SK-N-SH (cell line): Measurements from ENCODE around the gene KIR2DL3. TPM values are rescaled to one million over a fixed set of nuclear protein-coding genes. Genes with fewer than 3 reads are reported as not detected.

Experiments used
- CTCF ChIA-PET: fragments of 300-600, 350-600 bp; formaldehyde crosslinking; extraction: SDS; loops from one replicate; lab custom pipeline; 2021; lab: Yijun Ruan, JAX
- POLR2A ChIA-PET: fragments of 350-600 bp; sonication (Branson Sonifier 250); formaldehyde crosslinking; extraction: SDS; loops from one replicate; lab custom pipeline; 2020; ENCODE audit warnings: antibody characterized with exemption, inconsistent platforms; lab: Yijun Ruan, JAX
- DNase-seq: peaks from one replicate; pipeline ENCODE4 v3.0.0; 2012
- H2AFZ ChIP-seq: fragments of 200-600 bp; sonication (generic); 2 replicates; pipeline ENCODE4 v1.8.1; 2016; ENCODE audit warnings: antibody characterized with exemption, mild to moderate bottlenecking, low read depth
- H3F3A ChIP-seq: fragments of 200-600 bp; sonication (generic); replicated peaks from 2 replicates; pipeline ENCODE3; 2016; ENCODE audit warnings: antibody characterized with exemption, mild to moderate bottlenecking; ENCODE audit not compliant: insufficient read depth
- H3K27ac ChIP-seq, 2 experiments: fragments of 200-500 bp in 1 of 2; fragments of 200-600 bp in 1 of 2; sonication (Bioruptor generic) in 1 of 2; sonication (generic), shearing (Covaris generic) in 1 of 2; 2 replicates each; pipeline versions ENCODE4 v1.5.1 to v1.6.1; 2014 to 2016; ENCODE audit warnings: low read depth in 2 of 2, inconsistent platforms in 1 of 2, low read length in 1 of 2, mild to moderate bottlenecking in 1 of 2, mixed read lengths in 1 of 2
- H3K27me3 ChIP-seq: fragments of 200-600 bp; sonication (generic), shearing (Covaris generic); 2 replicates; pipeline ENCODE4 v1.6.1; 2016; ENCODE audit warnings: mixed run types; ENCODE audit not compliant: insufficient read depth
- H3K36me3 ChIP-seq, 2 experiments: fragments of 200-500 bp in 1 of 2; fragments of 200-600 bp in 1 of 2; sonication (Bioruptor generic) in 1 of 2; sonication (generic) in 1 of 2; replicated peaks in 1 of 2; 2 replicates each; pipeline versions ENCODE3 to v1.5.1; 2014 to 2016; ENCODE audit warnings: low read length in 1 of 2, mild to moderate bottlenecking in 1 of 2; ENCODE audit not compliant: insufficient read depth in 2 of 2, control insufficient read depth in 1 of 2
- H3K4me1 ChIP-seq, 2 experiments: fragments of 200-500 bp in 1 of 2; fragments of 200-600 bp in 1 of 2; sonication (Bioruptor generic) in 1 of 2; sonication (generic), shearing (Covaris generic) in 1 of 2; 2 replicates each; pipeline versions ENCODE4 v1.5.1 to v1.6.1; 2014 to 2016; ENCODE audit warnings: low read depth in 1 of 2, low read length in 1 of 2, mixed run types in 1 of 2; ENCODE audit not compliant: insufficient read depth in 2 of 2, control insufficient read depth in 1 of 2
- H3K4me2 ChIP-seq: fragments of 200-600 bp; sonication (generic), shearing (Covaris generic); 2 replicates; pipeline ENCODE4 v1.6.1; 2017; ENCODE audit warnings: mixed run types
- H3K4me3 ChIP-seq, 2 experiments: fragments of 200-500 bp in 1 of 2; fragments of 200-600 bp in 1 of 2; sonication (Bioruptor generic) in 1 of 2; sonication (generic), shearing (Covaris generic) in 1 of 2; 2 replicates each; pipeline versions ENCODE4 v1.5.1 to v1.8.1; 2014 to 2016; ENCODE audit warnings: low read depth in 2 of 2, inconsistent platforms in 1 of 2, low read length in 1 of 2, mild to moderate bottlenecking in 1 of 2, mixed read lengths in 1 of 2, moderate library complexity in 1 of 2
- H3K79me2 ChIP-seq: fragments of 200-600 bp; sonication (generic); 2 replicates; pipeline ENCODE4 v1.8.1; 2017; ENCODE audit warnings: mild to moderate bottlenecking; ENCODE audit not compliant: insufficient read depth
- H3K9ac ChIP-seq: fragments of 200-600 bp; sonication (generic); 2 replicates; pipeline ENCODE4 v1.6.1; 2017; ENCODE audit warnings: mixed run types
- H3K9me2 ChIP-seq: fragments of 200-600 bp; sonication (generic); 2 replicates; pipeline ENCODE4 v1.6.1; 2017; ENCODE audit warnings: mixed run types
- H3K9me3 ChIP-seq: fragments of 200-600 bp; sonication (generic); 2 replicates; pipeline ENCODE4 v1.6.1; 2017; ENCODE audit warnings: mixed run types, mild to moderate bottlenecking, moderate library complexity
- H4K20me1 ChIP-seq: fragments of 200-600 bp; sonication (generic); 2 replicates; pipeline ENCODE4 v1.6.1; 2017; ENCODE audit warnings: mild to moderate bottlenecking, mixed run types; ENCODE audit not compliant: insufficient read depth
- EP300 ChIP-seq, 2 experiments: IDR thresholded peaks; 2 replicates each; pipeline versions ENCODE4 v1.4.0 to v1.6.1; 2012; ENCODE audit warnings: borderline replicate concordance in 1 of 2, low read depth in 1 of 2, low read length in 1 of 2
- EZH2phosphoT487 ChIP-seq: fragments of 200-600 bp; sonication (generic); IDR thresholded peaks from 2 replicates; pipeline ENCODE4 v1.6.1; 2017; ENCODE audit warnings: low read depth, mixed run types, mild to moderate bottlenecking, antibody characterized with exemption, moderate library complexity, borderline replicate concordance
- FOSL2 ChIP-seq: IDR thresholded peaks from 2 replicates; pipeline ENCODE4 v1.4.0; 2012; ENCODE audit warnings: low read depth, mild to moderate bottlenecking, moderate library complexity, borderline replicate concordance
- JUND ChIP-seq: IDR thresholded peaks from 2 replicates; pipeline ENCODE4 v1.4.0; 2012
- NFIC ChIP-seq: IDR thresholded peaks from 2 replicates; pipeline ENCODE4 v1.4.0; 2012; ENCODE audit warnings: borderline replicate concordance
- NRF1 ChIP-seq: IDR thresholded peaks from 2 replicates; pipeline ENCODE4 v1.6.1; 2012; ENCODE audit warnings: low read depth, mild to moderate bottlenecking, low read length
- POLR2AphosphoS5 ChIP-seq: IDR thresholded peaks from 2 replicates; pipeline ENCODE4 v1.6.1; 2012; ENCODE audit warnings: low read depth, low read length
- RAD21 ChIP-seq: IDR thresholded peaks from 2 replicates; pipeline ENCODE4 v1.6.1; 2012; ENCODE audit warnings: mild to moderate bottlenecking, low read length
- SMC3 ChIP-seq: IDR thresholded peaks from 2 replicates; pipeline ENCODE4 v1.6.1; 2012; ENCODE audit warnings: low read depth, low read length, improper control_type of control experiment
- TCF12 ChIP-seq: IDR thresholded peaks from 2 replicates; pipeline ENCODE4 v1.4.0; 2012
- USF1 ChIP-seq: IDR thresholded peaks from 2 replicates; pipeline ENCODE4 v1.4.0; 2012; ENCODE audit warnings: low read depth, borderline replicate concordance
- ZBTB33 ChIP-seq: IDR thresholded peaks from 2 replicates; pipeline ENCODE4 v1.4.0; 2012; ENCODE audit warnings: low read depth, borderline replicate concordance
- WGBS: methylation state at CpG from one replicate; pipeline ENCODE4 v1.1.6; 2017; ENCODE audit warnings: low lambda C conversion rate; 5-methylcytosine and 5-hydroxymethylcytosine counted together
- polyA plus RNA-seq, 3 experiments: library from polyadenylated mRNA; depleted of rRNA; stranded (reverse); fragments of >200 nt; gene quantifications; 2 replicates each; pipeline ENCODE4 v1.2.3, GENCODE V29; 2012
- TF ChIP-seq, protein P1 (sequence below): fragments of 150-350 bp; IDR thresholded peaks from 2 replicates; pipeline ENCODE4 v1.6.1; 2016; ENCODE audit warnings: mild to moderate bottlenecking, low read depth, low read length
- TF ChIP-seq, protein P2 (sequence below): IDR thresholded peaks from 2 replicates; pipeline ENCODE4 v1.6.1; 2012; ENCODE audit warnings: mild to moderate bottlenecking, low read depth, low read length, moderate library complexity
- TF ChIP-seq, protein P3 (sequence below): IDR thresholded peaks from 2 replicates; pipeline ENCODE4; 2012

Gene KIR2DL3
- polyA plus RNA-seq, 1 of the 3 experiments (the other 2 are of a cell fraction): not detected

DNA sequence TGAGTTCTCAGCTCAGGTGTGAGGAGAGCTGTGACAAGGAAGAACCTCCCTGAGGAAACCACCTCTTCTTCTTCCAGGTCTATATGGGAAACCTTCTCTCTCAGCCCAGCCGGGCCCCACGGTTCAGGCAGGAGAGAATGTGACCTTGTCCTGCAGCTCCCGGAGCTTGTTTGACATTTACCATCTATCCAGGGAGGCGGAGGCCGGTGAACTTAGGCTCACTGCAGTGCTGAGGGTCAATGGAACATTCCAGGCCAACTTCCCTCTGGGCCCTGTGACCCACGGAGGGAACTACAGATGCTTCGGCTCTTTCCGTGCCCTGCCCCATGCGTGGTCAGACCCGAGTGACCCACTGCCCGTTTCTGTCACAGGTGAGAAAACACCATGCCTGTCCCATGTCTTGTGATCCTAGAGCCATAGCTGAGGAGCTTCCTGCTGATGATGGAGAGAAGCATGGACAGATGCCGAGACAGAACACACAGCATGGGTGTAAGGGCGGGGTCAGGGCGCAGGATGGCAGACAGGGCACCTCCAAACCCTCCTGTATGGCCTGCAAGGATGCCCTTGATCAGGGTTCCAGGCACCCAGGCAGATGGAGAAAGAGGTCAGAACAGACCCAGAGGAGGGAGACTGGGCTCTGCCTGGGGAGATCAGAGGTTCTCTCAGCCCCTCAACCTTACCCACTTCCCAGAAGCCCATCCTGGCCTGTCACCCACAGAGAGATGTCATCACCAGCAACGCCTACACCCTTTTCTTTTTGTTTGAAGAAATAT lies 8.7 kb upstream of the KIR2DL3 start:
- DNase-seq: no peak
- Histone ChIP-seq H3K27me3 (no peaks in the 10 kb centered on the region), H3K9me3 (no peaks in the 10 kb centered on the region), H4K20me1 (no peaks in the 10 kb centered on the region), H3K4me3 (no peak overlapping the region), H3K9me2 (no peaks in the 10 kb centered on the region), H3K9ac (no peak overlapping the region), H3K4me2 (no peak overlapping the region), H3K36me3 (no peaks in the 10 kb centered on the region), H3K27ac (no peak overlapping the region), H3F3A (no peaks in the 10 kb centered on the region), H3K4me1 (no peaks in the 10 kb centered on the region), H2AFZ (no peak overlapping the region), H3K79me2 (no peaks in the 10 kb centered on the region)
- WGBS: 1% methylated on average over 10 of the region's 15 CpGs
- TF ChIP-seq SMC3 (no peak), USF1 (no peak), NRF1 (no peak), JUND (no peak), EZH2phosphoT487 (no peak), EP300 (IDR thresholded peaks at IDR 0.05; ENCODE audit: borderline replicate concordance in 1 of 2, low read depth in 1 of 2, low read length in 1 of 2) (no peak), TCF12 (no peak), ZBTB33 (no peak), NFIC (no peak), FOSL2 (no peak), RAD21 (no peak), POLR2AphosphoS5 (no peak)
- TF ChIP-seq, protein P1, sequence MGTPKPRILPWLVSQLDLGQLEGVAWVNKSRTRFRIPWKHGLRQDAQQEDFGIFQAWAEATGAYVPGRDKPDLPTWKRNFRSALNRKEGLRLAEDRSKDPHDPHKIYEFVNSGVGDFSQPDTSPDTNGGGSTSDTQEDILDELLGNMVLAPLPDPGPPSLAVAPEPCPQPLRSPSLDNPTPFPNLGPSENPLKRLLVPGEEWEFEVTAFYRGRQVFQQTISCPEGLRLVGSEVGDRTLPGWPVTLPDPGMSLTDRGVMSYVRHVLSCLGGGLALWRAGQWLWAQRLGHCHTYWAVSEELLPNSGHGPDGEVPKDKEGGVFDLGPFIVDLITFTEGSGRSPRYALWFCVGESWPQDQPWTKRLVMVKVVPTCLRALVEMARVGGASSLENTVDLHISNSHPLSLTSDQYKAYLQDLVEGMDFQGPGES: no peak
- TF ChIP-seq, protein P2, sequence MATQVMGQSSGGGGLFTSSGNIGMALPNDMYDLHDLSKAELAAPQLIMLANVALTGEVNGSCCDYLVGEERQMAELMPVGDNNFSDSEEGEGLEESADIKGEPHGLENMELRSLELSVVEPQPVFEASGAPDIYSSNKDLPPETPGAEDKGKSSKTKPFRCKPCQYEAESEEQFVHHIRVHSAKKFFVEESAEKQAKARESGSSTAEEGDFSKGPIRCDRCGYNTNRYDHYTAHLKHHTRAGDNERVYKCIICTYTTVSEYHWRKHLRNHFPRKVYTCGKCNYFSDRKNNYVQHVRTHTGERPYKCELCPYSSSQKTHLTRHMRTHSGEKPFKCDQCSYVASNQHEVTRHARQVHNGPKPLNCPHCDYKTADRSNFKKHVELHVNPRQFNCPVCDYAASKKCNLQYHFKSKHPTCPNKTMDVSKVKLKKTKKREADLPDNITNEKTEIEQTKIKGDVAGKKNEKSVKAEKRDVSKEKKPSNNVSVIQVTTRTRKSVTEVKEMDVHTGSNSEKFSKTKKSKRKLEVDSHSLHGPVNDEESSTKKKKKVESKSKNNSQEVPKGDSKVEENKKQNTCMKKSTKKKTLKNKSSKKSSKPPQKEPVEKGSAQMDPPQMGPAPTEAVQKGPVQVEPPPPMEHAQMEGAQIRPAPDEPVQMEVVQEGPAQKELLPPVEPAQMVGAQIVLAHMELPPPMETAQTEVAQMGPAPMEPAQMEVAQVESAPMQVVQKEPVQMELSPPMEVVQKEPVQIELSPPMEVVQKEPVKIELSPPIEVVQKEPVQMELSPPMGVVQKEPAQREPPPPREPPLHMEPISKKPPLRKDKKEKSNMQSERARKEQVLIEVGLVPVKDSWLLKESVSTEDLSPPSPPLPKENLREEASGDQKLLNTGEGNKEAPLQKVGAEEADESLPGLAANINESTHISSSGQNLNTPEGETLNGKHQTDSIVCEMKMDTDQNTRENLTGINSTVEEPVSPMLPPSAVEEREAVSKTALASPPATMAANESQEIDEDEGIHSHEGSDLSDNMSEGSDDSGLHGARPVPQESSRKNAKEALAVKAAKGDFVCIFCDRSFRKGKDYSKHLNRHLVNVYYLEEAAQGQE: no peak
- TF ChIP-seq, protein P3, sequence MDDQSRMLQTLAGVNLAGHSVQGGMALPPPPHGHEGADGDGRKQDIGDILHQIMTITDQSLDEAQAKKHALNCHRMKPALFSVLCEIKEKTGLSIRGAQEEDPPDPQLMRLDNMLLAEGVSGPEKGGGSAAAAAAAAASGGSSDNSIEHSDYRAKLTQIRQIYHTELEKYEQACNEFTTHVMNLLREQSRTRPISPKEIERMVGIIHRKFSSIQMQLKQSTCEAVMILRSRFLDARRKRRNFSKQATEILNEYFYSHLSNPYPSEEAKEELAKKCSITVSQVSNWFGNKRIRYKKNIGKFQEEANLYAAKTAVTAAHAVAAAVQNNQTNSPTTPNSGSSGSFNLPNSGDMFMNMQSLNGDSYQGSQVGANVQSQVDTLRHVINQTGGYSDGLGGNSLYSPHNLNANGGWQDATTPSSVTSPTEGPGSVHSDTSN: no peak
- ChIA-PET CTCF (no interaction called here), POLR2A (no interaction called here)
